Cardiac muscle cell (in vitro differentiated cells and primary cell): ENCODE data around the gene ZNFX1. TPM values are rescaled to one million over a fixed set of nuclear protein-coding genes. Genes with fewer than 3 reads are reported as not detected.

Experiments
- DNase-seq, 2 donors: peaks; one replicate each; pipeline versions ENCODE4 v3.0.0 to v3.0.0-alpha.2; 2010 to 2017; ENCODE audit warnings: low read depth in 1 of 2, low spot score in 1 of 2
- H3K27ac ChIP-seq: fragments of 200-600 bp; sonication (generic); 2 replicates; pipeline ENCODE4 v1.5.1; 2016
- H3K27me3 ChIP-seq: fragments of 200-600 bp; sonication (generic); 2 replicates; pipeline ENCODE4 v1.6.0; 2016; ENCODE audit warnings: control low read depth
- H3K36me3 ChIP-seq: fragments of 200-600 bp; sonication (generic); 2 replicates; pipeline ENCODE4 v1.5.1; 2016; ENCODE audit warnings: control low read depth
- H3K4me1 ChIP-seq: fragments of 200-600 bp; sonication (generic); 2 replicates; pipeline ENCODE4 v1.8.1; 2017; ENCODE audit warnings: low read depth, mild to moderate bottlenecking, mixed run types
- H3K4me3 ChIP-seq: fragments of 200-600 bp; sonication (generic); 2 replicates; pipeline ENCODE4 v1.5.1; 2016; ENCODE audit warnings: mild to moderate bottlenecking
- H3K9me3 ChIP-seq: fragments of 200-600 bp; sonication (generic); 2 replicates; pipeline ENCODE4 v1.5.1; 2017; ENCODE audit warnings: low read depth, mild to moderate bottlenecking, control low read depth
- polyA plus RNA-seq: library from polyadenylated mRNA; unstranded; fragments of >200 nt; fragmentation: Nextera tagmentation; extraction: Ambion mirVana; gene quantifications from 2 replicates; pipeline ENCODE4 v1.2.1, GENCODE V29; 2016
- total RNA-seq: library from RNA; depleted of rRNA; stranded (reverse); fragments of >200 nt; gene quantifications from 2 replicates; pipeline ENCODE4 v1.2.3, GENCODE V29; 2016
- TF ChIP-seq, protein P1 (sequence below): IDR thresholded peaks from 2 replicates; pipeline ENCODE4 v1.5.1; 2012; ENCODE audit warnings: low read depth, mild to moderate bottlenecking, low read length

Gene ZNFX1
- total and polyA plus RNA-seq, 2 experiments from 2014 or later = 5.0 to 8.2 TPM

DNA sequence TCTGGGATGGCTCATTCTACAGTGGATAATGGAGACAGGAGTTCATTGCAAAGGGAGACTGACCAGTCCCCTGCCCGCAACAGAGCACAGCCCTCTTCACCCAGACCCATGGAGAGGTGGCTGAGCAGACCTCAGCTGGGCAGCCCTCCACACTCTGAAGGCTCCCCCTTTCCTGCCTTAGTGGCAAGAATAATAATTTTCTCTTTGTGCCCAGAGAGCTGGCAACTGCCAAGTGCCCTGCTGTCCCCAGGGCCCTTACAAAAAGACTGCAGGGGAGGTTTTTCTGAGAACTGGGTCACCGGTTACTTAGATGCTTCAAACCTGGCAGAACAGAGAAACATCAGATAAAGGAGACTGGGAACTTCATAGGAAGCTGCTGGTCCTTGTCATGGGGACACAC, 35.4 kb upstream of the ZNFX1 start:
- H3K4me1 ChIP-seq = no peaks in the 10 kb centered on the region
- no peak overlapping the region for H3K4me3 ChIP-seq
- no peaks in the 10 kb centered on the region for H3K36me3 ChIP-seq
- no peak overlapping the region for H3K27ac ChIP-seq
- TF ChIP-seq, protein P1, sequence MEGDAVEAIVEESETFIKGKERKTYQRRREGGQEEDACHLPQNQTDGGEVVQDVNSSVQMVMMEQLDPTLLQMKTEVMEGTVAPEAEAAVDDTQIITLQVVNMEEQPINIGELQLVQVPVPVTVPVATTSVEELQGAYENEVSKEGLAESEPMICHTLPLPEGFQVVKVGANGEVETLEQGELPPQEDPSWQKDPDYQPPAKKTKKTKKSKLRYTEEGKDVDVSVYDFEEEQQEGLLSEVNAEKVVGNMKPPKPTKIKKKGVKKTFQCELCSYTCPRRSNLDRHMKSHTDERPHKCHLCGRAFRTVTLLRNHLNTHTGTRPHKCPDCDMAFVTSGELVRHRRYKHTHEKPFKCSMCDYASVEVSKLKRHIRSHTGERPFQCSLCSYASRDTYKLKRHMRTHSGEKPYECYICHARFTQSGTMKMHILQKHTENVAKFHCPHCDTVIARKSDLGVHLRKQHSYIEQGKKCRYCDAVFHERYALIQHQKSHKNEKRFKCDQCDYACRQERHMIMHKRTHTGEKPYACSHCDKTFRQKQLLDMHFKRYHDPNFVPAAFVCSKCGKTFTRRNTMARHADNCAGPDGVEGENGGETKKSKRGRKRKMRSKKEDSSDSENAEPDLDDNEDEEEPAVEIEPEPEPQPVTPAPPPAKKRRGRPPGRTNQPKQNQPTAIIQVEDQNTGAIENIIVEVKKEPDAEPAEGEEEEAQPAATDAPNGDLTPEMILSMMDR = no peak
- no peak for DNase-seq
- peaks cover 42% of the 10 kb centered on the region for H3K27me3 ChIP-seq
- H3K9me3 ChIP-seq = no peaks in the 10 kb centered on the region

DNA sequence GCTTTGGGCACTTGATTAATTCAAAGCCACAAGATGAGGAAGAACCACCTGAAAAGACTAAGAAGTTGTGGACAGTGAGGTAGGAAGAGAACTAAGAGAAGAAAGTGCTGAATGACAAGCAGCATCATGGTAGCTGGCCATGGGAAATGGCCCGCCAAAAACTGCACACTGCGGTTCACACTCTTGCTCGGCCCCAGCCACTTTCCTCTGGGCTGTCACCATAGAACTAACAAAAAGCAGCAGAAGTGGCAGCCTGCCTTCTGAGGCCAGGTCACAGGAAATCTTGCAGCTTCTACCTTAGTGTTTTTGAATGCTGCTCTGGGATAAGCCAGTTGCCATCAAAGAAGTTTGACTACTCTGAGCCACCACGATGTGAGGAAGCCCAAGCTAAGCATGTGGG, 34.8 kb upstream of the ZNFX1 start:
- Histone ChIP-seq H3K4me3 (no peak overlapping the region), H3K4me1 (no peaks in the 10 kb centered on the region), H3K9me3 (no peaks in the 10 kb centered on the region), H3K36me3 (no peaks in the 10 kb centered on the region), H3K27me3 (peaks cover 36% of the 10 kb centered on the region), H3K27ac (no peak overlapping the region)
- TF ChIP-seq, protein P1 = no peak
- DNase-seq = no peak

DNA sequence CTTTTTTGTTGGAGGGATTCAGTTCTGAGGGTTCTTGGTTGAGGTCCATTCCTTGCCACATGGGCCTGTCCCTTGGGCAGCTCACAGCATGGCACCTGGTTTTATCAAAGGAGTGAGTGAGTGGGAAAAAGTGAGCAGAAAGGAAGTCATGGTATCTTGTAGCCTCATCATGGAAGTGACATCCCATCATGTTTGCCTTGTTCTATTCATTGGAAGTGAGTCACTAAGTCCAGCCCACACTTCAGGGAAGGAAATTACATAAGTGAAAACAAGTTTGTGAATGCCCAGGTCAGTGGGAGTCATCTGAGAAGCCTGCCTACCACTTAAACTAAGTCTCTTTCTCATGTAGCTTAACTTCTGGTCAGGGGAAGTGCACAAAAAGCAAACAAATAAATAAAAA, 32.8 kb upstream of the ZNFX1 start:
- TF ChIP-seq, protein P1 = no peak
- Histone ChIP-seq H3K27ac (no peak overlapping the region), H3K9me3 (no peaks in the 10 kb centered on the region), H3K4me3 (no peak overlapping the region), H3K4me1 (no peaks in the 10 kb centered on the region), H3K36me3 (no peaks in the 10 kb centered on the region), H3K27me3 (peaks cover 16% of the 10 kb centered on the region)
- peak in 1 of 2 donors; percentile 31 for DNase-seq

DNA sequence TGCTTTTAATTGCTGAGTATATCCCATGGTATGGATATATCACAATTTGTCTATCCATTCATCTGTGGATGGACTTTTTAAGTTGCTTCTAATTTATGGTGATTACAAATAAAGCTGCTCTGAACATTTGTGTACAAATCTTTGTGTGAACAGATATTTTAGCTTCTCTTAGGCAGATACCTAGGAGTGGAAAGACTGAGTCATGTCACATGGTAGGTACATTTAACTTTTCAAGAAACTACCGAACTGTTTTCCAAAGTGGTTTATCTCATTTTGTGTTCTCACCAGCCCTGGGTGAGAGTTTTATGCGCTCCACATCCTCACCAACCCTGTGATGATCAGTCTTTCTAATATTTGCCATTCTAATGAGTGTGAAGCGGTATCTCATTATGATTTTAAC, 31.0 kb upstream of the ZNFX1 start:
- DNase-seq = no peak
- TF ChIP-seq, protein P1 = no peak
- Histone ChIP-seq H3K4me3 (no peak overlapping the region), H3K27me3 (no peaks in the 10 kb centered on the region), H3K36me3 (no peaks in the 10 kb centered on the region), H3K4me1 (no peaks in the 10 kb centered on the region), H3K27ac (no peak overlapping the region), H3K9me3 (no peaks in the 10 kb centered on the region)

DNA sequence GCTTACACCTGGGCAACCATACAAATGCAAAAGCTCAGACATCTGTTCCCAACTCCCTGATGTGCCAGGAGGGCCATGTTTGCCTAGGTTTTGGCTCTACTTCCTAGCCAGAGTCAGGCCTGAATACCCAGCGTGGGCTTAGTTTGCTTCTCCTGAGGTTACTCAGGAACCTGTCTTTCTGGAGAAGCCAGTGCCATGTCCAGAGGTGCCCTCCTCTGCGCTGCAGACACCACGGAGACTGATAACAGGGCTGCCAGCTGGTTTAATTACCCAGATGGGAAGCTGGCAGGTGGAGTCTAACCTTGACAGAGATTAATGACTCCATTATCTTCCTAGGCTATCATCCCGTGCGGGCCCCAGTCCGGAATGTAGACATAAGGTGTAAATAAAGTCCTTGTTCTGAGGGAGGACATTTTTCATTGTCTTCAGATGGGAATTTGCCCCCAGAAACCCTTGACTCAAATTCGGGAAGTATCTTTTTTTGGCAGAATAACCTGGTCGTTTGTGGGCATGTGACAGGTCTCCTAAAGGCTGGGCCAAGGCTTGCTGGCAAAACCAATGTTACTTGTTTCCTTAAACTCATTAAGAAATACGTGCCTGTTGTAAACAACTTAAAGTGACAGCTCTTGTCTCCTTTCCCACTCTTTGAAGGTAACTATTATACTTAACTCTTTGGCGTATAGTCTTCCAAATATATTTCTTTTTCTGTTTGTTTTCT, 29.2 kb upstream of the ZNFX1 start:
- no peak for DNase-seq
- H3K9me3 ChIP-seq = no peaks in the 10 kb centered on the region

More for the DNA sequence above, 29.2 kb upstream of the ZNFX1 start:
- no peaks in the 10 kb centered on the region for H3K36me3 ChIP-seq
- H3K27me3 ChIP-seq = no peaks in the 10 kb centered on the region
- TF ChIP-seq, protein P1 = no peak
- H3K4me3 ChIP-seq = no peak overlapping the region
- no peaks in the 10 kb centered on the region for H3K4me1 ChIP-seq
- no peak overlapping the region for H3K27ac ChIP-seq
